GM21529 (cell line): ENCODE results near the gene HMCN2.

ENCODE experiments used
- ATAC-seq: cut with Tn5 transposase; IDR thresholded peaks from one replicate; pipeline ENCODE4 v1.9.1; 2021; ENCODE audit not compliant: unreplicated experiment

Gene HMCN2

GRCh38 chr9:130288926-130289690 is 23.5 kb downstream of the HMCN2 start:
- no peak for ATAC-seq

GRCh38 chr9:130289711-130290241 is 24.2 kb downstream of the HMCN2 start:
- ATAC-seq, result no peak

GRCh38 chr9:130290291-130291181 is 25.0 kb downstream of the HMCN2 start:
- no peak for ATAC-seq

- ATAC-seq, result no peak
These were observed 25.9 kb downstream of the HMCN2 start for GRCh38 chr9:130291474-130291873.

GRCh38 chr9:130292106-130292505 is 26.5 kb downstream of the HMCN2 start:
- ATAC-seq, result no peak

GRCh38 chr9:130294664-130295063 is 29.1 kb downstream of the HMCN2 start:
- no peak for ATAC-seq

- ATAC-seq, result no peak
These were observed 29.9 kb downstream of the HMCN2 start for GRCh38 chr9:130295431-130295830.

GRCh38 chr9:130295945-130296782 is 30.6 kb downstream of the HMCN2 start:
- ATAC-seq, result no peak

- no peak for ATAC-seq
These were observed 31.2 kb downstream of the HMCN2 start for GRCh38 chr9:130296783-130297055.

GRCh38 chr9:130297371-130297770 is 31.8 kb downstream of the HMCN2 start:
- ATAC-seq, result no peak

- no peak for ATAC-seq
These were observed 33.2 kb downstream of the HMCN2 start for GRCh38 chr9:130298662-130299279.

- ATAC-seq, result no peak
These were observed 34.4 kb downstream of the HMCN2 start for GRCh38 chr9:130299785-130300615.

GRCh38 chr9:130300739-130301138 is 35.2 kb downstream of the HMCN2 start:
- ATAC-seq, result no peak

- ATAC-seq, result no peak
These were observed 36.1 kb downstream of the HMCN2 start for GRCh38 chr9:130301483-130302286.

GRCh38 chr9:130302785-130303612 is 37.4 kb downstream of the HMCN2 start:
- no peak for ATAC-seq

GRCh38 chr9:130303613-130304055 is 38.1 kb downstream of the HMCN2 start:
- no peak for ATAC-seq

GRCh38 chr9:130304116-130304515 is 38.6 kb downstream of the HMCN2 start:
- ATAC-seq, result no peak

GRCh38 chr9:130304643-130305042 is 39.1 kb downstream of the HMCN2 start:
- no peak for ATAC-seq
